LNCaP clone FGC (cell line): ENCODE results near the gene RUNDC1.

Experiments used
- DNase-seq: peaks from one replicate; pipeline ENCODE4 v3.0.0-alpha.2; 2011; ENCODE audit warnings: low read depth
- H3K4me3 ChIP-seq: 2 replicates; pipeline ENCODE4 v1.5.1; 2011; ENCODE audit warnings: mild to moderate bottlenecking, low read depth, low read length, control low read depth
- TF ChIP-seq, protein P1 (sequence below): IDR thresholded peaks from 2 replicates; pipeline ENCODE4 v1.5.1; 2012; ENCODE audit warnings: mild to moderate bottlenecking; ENCODE audit not compliant: control insufficient read depth, insufficient read depth; ENCODE audit errors: extremely low read depth

Gene RUNDC1

DNA sequence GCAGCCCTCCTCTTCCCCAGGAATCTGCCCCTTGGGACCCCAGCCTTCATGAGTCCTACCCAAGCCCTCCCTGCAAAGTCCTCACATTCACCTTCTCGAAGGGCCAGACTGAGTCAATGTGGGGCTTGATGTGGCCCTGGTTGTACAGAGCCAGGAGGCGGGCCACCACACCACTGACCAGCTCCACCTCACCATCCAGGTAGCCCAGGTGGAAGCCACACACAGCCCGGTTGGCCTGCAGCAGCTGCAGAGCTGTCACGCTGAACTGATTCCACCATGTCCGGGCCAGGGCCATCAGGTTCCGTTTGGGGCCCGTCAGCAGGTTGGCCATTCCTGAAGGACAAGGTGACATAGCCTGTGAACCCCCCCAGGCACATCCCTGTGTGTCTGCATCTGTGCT, 35.9 kb downstream of the RUNDC1 start:
- no peak overlapping the region for H3K4me3 ChIP-seq
- TF ChIP-seq, protein P1, sequence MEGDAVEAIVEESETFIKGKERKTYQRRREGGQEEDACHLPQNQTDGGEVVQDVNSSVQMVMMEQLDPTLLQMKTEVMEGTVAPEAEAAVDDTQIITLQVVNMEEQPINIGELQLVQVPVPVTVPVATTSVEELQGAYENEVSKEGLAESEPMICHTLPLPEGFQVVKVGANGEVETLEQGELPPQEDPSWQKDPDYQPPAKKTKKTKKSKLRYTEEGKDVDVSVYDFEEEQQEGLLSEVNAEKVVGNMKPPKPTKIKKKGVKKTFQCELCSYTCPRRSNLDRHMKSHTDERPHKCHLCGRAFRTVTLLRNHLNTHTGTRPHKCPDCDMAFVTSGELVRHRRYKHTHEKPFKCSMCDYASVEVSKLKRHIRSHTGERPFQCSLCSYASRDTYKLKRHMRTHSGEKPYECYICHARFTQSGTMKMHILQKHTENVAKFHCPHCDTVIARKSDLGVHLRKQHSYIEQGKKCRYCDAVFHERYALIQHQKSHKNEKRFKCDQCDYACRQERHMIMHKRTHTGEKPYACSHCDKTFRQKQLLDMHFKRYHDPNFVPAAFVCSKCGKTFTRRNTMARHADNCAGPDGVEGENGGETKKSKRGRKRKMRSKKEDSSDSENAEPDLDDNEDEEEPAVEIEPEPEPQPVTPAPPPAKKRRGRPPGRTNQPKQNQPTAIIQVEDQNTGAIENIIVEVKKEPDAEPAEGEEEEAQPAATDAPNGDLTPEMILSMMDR: no peak
- no peak for DNase-seq

DNA sequence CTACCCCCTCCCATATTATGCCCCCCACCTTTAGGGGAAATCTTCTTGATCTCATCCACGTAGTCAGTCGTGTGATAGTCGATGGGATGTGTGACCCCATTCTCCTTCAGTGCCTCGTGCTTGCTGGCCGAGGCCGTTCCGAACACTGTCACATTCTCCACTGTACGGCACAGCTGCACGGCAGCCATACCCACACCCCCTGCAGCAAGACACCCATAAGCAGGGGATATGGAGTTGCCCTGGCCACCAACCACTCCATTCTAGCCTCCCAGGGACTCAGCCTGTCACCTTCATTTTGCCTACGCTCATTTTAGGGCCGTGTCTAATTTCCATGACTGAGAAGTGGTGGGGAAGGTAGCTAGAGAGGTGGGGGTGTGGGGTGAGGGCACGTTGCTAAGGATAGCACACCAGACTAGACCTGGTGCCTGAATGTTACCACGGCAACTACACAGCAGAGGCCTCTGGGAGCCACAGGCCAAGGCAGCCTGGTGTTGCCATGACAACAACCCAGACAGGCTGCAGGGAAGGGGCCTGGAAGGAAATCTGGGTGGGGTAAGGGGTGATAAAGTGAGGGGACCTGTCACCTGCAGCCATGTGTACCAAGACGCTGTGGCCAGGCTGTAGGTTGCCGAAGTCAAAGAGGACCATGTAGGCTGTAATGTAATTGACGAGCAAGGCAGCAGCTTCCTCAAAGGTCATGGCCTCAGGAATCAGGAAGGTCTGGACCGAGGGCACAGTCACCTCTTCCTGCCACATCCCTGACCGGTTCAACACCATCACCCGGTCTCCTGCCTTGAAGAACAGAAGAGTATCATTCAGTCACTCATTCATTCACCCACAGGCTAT, 37.9 kb downstream of the RUNDC1 start:
- no peak for DNase-seq
- TF ChIP-seq, protein P1: no peak
- no peak overlapping the region for H3K4me3 ChIP-seq

DNA sequence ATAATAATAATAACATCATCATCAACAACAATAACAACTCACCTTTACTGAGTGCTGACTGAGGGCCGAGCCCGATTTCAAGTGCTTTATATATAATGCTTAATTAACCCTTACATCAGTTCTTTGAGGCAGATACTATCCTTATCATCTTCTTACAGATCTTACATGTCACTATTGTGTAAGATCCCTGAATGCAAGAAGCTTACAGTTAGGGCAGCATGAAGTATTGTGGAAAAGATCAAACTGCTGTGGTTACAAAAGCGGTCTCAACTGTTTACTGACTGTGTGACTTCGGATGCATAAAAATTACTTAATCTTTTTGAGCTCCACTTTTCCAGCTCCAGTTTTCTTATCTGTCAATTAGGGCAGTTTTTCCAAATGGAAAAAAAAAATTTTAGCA, 38.6 kb downstream of the RUNDC1 start:
- no peak overlapping the region for H3K4me3 ChIP-seq
- DNase-seq: no peak
- TF ChIP-seq, protein P1: no peak

DNA sequence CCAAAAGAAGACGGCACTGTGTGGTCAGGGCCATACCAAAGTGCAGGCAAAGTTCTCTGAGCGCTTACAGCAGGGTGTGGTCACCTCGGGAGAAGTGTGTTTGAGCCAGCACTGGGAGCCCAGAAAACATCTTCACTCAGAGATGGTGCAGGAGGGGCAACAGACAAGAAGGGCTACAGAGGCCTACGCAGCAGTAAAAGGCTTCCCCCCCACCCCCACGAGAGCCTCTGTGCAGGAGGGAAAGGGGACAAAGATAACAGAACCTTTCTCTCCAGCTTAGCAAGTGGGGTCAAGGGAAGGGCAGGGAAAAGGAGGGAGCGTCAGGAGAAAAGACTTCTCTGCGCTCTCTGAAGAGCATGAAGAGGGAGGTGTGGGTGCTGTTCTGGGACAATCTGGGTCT, 39.1 kb downstream of the RUNDC1 start:
- no peak overlapping the region for H3K4me3 ChIP-seq
- TF ChIP-seq, protein P1: no peak
- DNase-seq: no peak

DNA sequence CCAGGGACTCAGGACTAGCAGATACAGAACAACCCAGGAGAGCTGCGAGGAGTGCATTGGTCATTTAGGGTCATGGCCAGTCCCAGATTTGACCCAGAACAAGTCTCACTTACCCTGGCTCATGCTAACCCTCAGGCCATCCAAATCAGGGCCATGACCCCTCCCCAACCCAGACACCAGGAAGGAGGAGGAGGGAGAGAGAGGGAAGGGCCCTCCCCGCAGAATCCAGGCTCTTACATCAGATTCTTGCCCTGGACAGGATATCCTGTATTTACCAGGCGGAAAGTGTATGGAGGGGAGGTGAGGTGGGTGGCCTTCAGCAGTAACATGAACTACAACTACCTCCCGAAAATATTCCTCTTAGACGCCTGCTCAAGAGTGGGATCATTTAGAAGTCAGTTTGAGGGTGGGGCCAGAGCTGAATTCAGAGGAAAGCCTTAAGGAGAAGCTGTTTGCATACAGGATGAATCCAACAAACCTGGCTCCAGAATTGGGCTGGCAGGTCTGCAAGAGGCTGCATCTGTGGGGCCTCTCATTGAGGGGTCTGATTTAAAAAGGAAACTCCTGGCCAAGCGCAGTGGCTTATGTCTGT, 39.8 kb downstream of the RUNDC1 start:
- no peak overlapping the region for H3K4me3 ChIP-seq
- no peak for DNase-seq
- TF ChIP-seq, protein P1: no peak

DNA sequence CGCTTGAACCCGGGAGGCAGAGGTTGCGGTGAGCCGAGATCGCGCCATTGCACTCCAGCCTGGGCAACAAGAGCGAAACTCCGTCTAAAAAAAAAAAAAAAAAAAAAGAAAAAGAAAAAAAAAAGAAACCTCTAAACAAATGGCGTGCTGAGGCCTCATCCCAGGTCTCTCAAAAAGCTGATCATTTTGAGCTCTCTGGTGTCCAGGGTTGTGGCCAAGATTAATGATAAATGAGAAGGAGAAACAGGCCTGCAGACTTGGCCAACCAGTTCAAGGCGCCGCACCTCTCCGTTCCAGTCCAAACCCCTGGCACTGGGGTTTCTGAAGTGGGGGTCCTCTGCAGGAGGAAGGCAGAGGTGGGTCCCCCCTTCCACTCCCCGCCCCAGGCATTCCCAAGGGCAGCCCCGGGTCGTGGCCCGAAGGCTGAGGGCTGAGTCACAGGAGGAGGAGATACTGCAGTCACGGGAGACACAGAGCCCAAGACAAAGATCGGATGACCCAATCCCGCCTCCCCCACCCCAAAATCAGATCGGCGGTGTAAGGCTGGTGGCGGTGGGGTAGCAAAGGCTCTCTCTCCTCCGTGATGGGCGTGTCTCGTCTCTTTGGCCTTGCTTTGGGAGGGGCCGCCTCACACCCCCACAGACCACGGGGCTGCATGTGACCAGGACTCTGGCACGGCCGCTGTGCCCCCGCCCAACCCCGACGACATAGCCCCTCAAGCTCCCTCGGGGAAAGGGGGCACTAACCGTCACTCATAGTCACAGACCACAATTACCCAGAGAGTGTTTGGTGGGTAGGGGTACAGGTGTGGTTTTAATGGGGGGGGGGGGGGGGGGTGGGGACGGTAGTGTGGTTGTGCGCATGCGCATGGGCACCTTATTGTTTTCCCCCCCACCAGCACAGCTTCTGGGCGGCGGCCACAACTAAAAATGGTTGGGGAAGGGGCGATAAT, 40.7 kb downstream of the RUNDC1 start:
- H3K4me3 ChIP-seq: peak overlapping the region; percentile 93
- DNase-seq: no peak
- TF ChIP-seq, protein P1: no peak
